Vagina (tissue), 2 donors: ENCODE data around the gene ATMIN.

Experiments used
- POLR2A ChIP-seq, 2 donors: fragments of 450-650 bp; IDR thresholded peaks; one replicate each; pipeline ENCODE4 v1.6.1; 2017; ENCODE audit warnings: antibody characterized with exemption in 2 of 2, mild to moderate bottlenecking in 2 of 2, moderate library complexity in 2 of 2
- POLR2AphosphoS5 ChIP-seq, 2 donors: sonication (generic); formaldehyde crosslinking; IDR thresholded peaks; one replicate each; pipeline ENCODE4 v1.9.0; 2017; ENCODE audit warnings: antibody characterized with exemption in 2 of 2, mild to moderate bottlenecking in 2 of 2, low read depth in 1 of 2; ENCODE audit not compliant: insufficient read depth in 1 of 2
- TF ChIP-seq, protein P1 (sequence below), 3 experiments: fragments of 450-650 bp in 2 of 3; fragments of 200-600 bp in 1 of 3; sonication (generic) in 1 of 3; IDR thresholded peaks; one replicate each; pipeline ENCODE4 v1.5.1; 2017 to 2019; ENCODE audit warnings: antibody characterized with exemption in 3 of 3, mild to moderate bottlenecking in 2 of 3, moderate library complexity in 2 of 3

DNA sequence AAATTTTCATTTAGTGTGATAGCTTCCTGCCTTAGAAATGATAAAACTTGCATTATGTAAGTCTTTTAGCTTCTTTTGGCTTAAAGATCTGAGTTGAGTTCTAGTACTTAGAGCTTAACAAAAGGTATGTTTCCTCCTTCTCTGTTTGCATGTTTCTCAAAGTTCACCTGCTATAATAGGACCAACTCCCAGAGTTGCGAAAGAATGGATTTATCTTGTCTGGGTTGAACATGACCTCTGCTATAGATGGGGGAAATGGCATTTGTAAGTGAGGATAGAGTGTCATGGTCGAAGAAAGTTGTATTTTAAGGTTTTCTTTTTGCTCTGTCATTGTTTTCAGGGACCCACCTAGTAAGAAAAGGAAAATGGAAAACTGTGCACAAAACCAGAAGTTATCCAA lies 7.2 kb downstream of the ATMIN start:
- TF ChIP-seq POLR2A (IDR thresholded peaks at IDR 0.05) (no peak), POLR2AphosphoS5 (IDR thresholded peaks at IDR 0.05; ENCODE audit: insufficient read depth in 1 of 2, low read depth in 1 of 2) (no peak)
- TF ChIP-seq, protein P1, sequence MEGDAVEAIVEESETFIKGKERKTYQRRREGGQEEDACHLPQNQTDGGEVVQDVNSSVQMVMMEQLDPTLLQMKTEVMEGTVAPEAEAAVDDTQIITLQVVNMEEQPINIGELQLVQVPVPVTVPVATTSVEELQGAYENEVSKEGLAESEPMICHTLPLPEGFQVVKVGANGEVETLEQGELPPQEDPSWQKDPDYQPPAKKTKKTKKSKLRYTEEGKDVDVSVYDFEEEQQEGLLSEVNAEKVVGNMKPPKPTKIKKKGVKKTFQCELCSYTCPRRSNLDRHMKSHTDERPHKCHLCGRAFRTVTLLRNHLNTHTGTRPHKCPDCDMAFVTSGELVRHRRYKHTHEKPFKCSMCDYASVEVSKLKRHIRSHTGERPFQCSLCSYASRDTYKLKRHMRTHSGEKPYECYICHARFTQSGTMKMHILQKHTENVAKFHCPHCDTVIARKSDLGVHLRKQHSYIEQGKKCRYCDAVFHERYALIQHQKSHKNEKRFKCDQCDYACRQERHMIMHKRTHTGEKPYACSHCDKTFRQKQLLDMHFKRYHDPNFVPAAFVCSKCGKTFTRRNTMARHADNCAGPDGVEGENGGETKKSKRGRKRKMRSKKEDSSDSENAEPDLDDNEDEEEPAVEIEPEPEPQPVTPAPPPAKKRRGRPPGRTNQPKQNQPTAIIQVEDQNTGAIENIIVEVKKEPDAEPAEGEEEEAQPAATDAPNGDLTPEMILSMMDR (IDR thresholded peaks at IDR 0.05), result no peak
